K562 (cell line): ENCODE data around the gene NOD2. TPM values are rescaled to one million over a fixed set of nuclear protein-coding genes. Genes with fewer than 3 reads are reported as not detected.

ENCODE experiments used
- FIP1L1 ChIP-seq: fragments of 200-400 bp; formaldehyde crosslinking; IDR thresholded peaks from 2 replicates; pipeline ENCODE4 v1.6.1; 2018; ENCODE audit warnings: mild to moderate bottlenecking, low read depth, low read length; ENCODE audit not compliant: poor library complexity, severe bottlenecking
- HDAC3 ChIP-seq: fragments of 450-650 bp; IDR thresholded peaks from 2 replicates; pipeline ENCODE4 v1.6.1; 2018; ENCODE audit warnings: borderline replicate concordance, mild to moderate bottlenecking, moderate library complexity; ENCODE audit not compliant: partially characterized antibody
- HNRNPUL1 ChIP-seq: fragments of 200-400 bp; formaldehyde crosslinking; IDR thresholded peaks from 2 replicates; pipeline ENCODE4 v1.6.1; 2017; ENCODE audit warnings: low read length
- NELFE ChIP-seq: IDR thresholded peaks from 2 replicates; pipeline ENCODE4 v1.6.1; 2011; ENCODE audit warnings: mild to moderate bottlenecking; ENCODE audit not compliant: insufficient read depth, insufficient read length
- POLR2A ChIP-seq: fragments of 450-650 bp; conservative IDR thresholded peaks from 2 replicates; pipeline ENCODE4 v1.6.1; 2016
- TGIF2 ChIP-seq: sonication (generic); formaldehyde crosslinking; IDR thresholded peaks from 2 replicates; pipeline ENCODE4 v1.8.1; 2022; ENCODE audit warnings: mild to moderate bottlenecking, missing genetic modification reagents, moderate library complexity
- polyA plus RNA-seq, 8 experiments: library from polyadenylated mRNA; depleted of rRNA in 4 of 8; stranded (reverse) in 5 of 8; unstranded in 3 of 8; fragments of >200 nt; fragmentation: Nextera tagmentation in 2 of 8; fragmentation: Illumina TruSeq in 1 of 8; extraction: Ambion mirVana in 2 of 8; extraction: Trizol in 1 of 8; gene quantifications; 2 replicates each; pipeline versions ENCODE4 v1.2.1 to v1.2.3, GENCODE V29; 2011 to 2014; ENCODE audit warnings: inconsistent platforms in 1 of 8, missing spikeins in 1 of 8
- total RNA-seq, 7 experiments: library from RNA; depleted of rRNA in 6 of 7; stranded (reverse); fragments of >200 nt in 6 of 7; fragmentation: Illumina TruSeq in 2 of 7; extraction: Trizol in 2 of 7; gene quantifications; 2 replicates each; pipeline versions ENCODE4 v1.2.1 to v1.2.3, GENCODE V29; 2011 to 2021; ENCODE audit warnings: low replicate concordance in 1 of 7
- TF ChIP-seq, protein P1 (sequence below): fragments of 200-600 bp; sonication (generic); IDR thresholded peaks from one replicate; pipeline ENCODE4 v1.6.1; 2012; ENCODE audit warnings: mild to moderate bottlenecking, low read depth, low read length, inconsistent platforms
- TF ChIP-seq, protein P2 (sequence below): sonication (generic); formaldehyde crosslinking; IDR thresholded peaks from 2 replicates; pipeline ENCODE4 v1.5.0; 2020; ENCODE audit warnings: missing genetic modification reagents
- TF ChIP-seq, protein P3 (sequence below), 2 experiments: fragments of 450-650 bp in 1 of 2; sonication (generic) in 1 of 2; formaldehyde crosslinking in 1 of 2; IDR thresholded peaks in 1 of 2; conservative IDR thresholded peaks in 1 of 2; 2 replicates each; pipeline versions ENCODE4 v1.6.1 to v1.8.1; 2016 to 2023; ENCODE audit warnings: mild to moderate bottlenecking in 2 of 2, moderate library complexity in 2 of 2, inconsistent platforms in 1 of 2, missing genetic modification reagents in 1 of 2
- TF ChIP-seq, protein P4 (sequence below): fragments of 250-450 bp; sonication (Bioruptor Pico); IDR thresholded peaks from 2 replicates; pipeline ENCODE4 v1.8.0; 2021; ENCODE audit warnings: moderate library complexity, mild to moderate bottlenecking, inconsistent platforms
- TF ChIP-seq, protein P5 (sequence below): fragments of 250-450 bp; sonication (Bioruptor Pico); IDR thresholded peaks from 2 replicates; pipeline ENCODE4 v1.6.1; 2021; ENCODE audit warnings: mild to moderate bottlenecking

The NOD2 gene
- total and polyA plus RNA-seq, 9 of the 15 experiments (the other 6 are each of a cell fraction or from before 2014, with no cell fraction given): 0.04 TPM; not detected in 8

DNA sequence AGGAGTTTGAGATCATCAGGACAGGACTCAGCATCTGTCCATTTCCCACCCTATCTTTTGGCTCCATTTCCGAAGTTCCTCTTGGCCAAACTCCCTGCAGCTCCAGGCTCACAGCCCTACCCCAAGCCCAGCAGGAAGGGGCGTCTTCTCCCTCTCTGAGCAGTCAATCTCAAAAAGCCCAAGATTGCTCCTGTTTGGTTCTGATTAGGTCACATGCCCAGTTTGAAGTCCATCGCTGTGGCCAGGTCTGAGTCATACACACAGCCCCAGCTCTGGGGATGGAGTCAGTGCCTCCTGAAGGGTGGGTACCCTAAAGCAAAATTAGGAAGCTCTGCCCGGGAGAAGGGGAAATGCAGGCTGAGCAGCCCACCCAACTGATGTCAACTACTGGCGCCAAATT lies 36.2 kb upstream of the NOD2 start (continued):
- TF ChIP-seq, protein P1, sequence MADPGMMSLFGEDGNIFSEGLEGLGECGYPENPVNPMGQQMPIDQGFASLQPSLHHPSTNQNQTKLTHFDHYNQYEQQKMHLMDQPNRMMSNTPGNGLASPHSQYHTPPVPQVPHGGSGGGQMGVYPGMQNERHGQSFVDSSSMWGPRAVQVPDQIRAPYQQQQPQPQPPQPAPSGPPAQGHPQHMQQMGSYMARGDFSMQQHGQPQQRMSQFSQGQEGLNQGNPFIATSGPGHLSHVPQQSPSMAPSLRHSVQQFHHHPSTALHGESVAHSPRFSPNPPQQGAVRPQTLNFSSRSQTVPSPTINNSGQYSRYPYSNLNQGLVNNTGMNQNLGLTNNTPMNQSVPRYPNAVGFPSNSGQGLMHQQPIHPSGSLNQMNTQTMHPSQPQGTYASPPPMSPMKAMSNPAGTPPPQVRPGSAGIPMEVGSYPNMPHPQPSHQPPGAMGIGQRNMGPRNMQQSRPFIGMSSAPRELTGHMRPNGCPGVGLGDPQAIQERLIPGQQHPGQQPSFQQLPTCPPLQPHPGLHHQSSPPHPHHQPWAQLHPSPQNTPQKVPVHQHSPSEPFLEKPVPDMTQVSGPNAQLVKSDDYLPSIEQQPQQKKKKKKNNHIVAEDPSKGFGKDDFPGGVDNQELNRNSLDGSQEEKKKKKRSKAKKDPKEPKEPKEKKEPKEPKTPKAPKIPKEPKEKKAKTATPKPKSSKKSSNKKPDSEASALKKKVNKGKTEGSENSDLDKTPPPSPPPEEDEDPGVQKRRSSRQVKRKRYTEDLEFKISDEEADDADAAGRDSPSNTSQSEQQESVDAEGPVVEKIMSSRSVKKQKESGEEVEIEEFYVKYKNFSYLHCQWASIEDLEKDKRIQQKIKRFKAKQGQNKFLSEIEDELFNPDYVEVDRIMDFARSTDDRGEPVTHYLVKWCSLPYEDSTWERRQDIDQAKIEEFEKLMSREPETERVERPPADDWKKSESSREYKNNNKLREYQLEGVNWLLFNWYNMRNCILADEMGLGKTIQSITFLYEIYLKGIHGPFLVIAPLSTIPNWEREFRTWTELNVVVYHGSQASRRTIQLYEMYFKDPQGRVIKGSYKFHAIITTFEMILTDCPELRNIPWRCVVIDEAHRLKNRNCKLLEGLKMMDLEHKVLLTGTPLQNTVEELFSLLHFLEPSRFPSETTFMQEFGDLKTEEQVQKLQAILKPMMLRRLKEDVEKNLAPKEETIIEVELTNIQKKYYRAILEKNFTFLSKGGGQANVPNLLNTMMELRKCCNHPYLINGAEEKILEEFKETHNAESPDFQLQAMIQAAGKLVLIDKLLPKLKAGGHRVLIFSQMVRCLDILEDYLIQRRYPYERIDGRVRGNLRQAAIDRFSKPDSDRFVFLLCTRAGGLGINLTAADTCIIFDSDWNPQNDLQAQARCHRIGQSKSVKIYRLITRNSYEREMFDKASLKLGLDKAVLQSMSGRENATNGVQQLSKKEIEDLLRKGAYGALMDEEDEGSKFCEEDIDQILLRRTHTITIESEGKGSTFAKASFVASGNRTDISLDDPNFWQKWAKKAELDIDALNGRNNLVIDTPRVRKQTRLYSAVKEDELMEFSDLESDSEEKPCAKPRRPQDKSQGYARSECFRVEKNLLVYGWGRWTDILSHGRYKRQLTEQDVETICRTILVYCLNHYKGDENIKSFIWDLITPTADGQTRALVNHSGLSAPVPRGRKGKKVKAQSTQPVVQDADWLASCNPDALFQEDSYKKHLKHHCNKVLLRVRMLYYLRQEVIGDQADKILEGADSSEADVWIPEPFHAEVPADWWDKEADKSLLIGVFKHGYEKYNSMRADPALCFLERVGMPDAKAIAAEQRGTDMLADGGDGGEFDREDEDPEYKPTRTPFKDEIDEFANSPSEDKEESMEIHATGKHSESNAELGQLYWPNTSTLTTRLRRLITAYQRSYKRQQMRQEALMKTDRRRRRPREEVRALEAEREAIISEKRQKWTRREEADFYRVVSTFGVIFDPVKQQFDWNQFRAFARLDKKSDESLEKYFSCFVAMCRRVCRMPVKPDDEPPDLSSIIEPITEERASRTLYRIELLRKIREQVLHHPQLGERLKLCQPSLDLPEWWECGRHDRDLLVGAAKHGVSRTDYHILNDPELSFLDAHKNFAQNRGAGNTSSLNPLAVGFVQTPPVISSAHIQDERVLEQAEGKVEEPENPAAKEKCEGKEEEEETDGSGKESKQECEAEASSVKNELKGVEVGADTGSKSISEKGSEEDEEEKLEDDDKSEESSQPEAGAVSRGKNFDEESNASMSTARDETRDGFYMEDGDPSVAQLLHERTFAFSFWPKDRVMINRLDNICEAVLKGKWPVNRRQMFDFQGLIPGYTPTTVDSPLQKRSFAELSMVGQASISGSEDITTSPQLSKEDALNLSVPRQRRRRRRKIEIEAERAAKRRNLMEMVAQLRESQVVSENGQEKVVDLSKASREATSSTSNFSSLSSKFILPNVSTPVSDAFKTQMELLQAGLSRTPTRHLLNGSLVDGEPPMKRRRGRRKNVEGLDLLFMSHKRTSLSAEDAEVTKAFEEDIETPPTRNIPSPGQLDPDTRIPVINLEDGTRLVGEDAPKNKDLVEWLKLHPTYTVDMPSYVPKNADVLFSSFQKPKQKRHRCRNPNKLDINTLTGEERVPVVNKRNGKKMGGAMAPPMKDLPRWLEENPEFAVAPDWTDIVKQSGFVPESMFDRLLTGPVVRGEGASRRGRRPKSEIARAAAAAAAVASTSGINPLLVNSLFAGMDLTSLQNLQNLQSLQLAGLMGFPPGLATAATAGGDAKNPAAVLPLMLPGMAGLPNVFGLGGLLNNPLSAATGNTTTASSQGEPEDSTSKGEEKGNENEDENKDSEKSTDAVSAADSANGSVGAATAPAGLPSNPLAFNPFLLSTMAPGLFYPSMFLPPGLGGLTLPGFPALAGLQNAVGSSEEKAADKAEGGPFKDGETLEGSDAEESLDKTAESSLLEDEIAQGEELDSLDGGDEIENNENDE: no peak
- TF ChIP-seq HNRNPUL1 (no peak), TGIF2 (CRISPR knock-in tag) (no peak), NELFE (no peak), FIP1L1 (no peak), HDAC3 (no peak), POLR2A (no peak)
- TF ChIP-seq, protein P2, sequence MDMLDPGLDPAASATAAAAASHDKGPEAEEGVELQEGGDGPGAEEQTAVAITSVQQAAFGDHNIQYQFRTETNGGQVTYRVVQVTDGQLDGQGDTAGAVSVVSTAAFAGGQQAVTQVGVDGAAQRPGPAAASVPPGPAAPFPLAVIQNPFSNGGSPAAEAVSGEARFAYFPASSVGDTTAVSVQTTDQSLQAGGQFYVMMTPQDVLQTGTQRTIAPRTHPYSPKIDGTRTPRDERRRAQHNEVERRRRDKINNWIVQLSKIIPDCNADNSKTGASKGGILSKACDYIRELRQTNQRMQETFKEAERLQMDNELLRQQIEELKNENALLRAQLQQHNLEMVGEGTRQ (CRISPR knock-in tag): peak; percentile 62
- TF ChIP-seq, protein P3, sequence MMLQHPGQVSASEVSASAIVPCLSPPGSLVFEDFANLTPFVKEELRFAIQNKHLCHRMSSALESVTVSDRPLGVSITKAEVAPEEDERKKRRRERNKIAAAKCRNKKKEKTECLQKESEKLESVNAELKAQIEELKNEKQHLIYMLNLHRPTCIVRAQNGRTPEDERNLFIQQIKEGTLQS (IDR thresholded peaks at IDR 0.05): peak; percentile 39; the same call in 1 of the 2 replicates
- TF ChIP-seq, protein P3 (CRISPR knock-in tag; conservative IDR thresholded peaks at IDR 0.05): no peak
- TF ChIP-seq, protein P4, sequence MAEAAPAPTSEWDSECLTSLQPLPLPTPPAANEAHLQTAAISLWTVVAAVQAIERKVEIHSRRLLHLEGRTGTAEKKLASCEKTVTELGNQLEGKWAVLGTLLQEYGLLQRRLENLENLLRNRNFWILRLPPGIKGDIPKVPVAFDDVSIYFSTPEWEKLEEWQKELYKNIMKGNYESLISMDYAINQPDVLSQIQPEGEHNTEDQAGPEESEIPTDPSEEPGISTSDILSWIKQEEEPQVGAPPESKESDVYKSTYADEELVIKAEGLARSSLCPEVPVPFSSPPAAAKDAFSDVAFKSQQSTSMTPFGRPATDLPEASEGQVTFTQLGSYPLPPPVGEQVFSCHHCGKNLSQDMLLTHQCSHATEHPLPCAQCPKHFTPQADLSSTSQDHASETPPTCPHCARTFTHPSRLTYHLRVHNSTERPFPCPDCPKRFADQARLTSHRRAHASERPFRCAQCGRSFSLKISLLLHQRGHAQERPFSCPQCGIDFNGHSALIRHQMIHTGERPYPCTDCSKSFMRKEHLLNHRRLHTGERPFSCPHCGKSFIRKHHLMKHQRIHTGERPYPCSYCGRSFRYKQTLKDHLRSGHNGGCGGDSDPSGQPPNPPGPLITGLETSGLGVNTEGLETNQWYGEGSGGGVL (CRISPR knock-in tag): no peak
- TF ChIP-seq, protein P5, sequence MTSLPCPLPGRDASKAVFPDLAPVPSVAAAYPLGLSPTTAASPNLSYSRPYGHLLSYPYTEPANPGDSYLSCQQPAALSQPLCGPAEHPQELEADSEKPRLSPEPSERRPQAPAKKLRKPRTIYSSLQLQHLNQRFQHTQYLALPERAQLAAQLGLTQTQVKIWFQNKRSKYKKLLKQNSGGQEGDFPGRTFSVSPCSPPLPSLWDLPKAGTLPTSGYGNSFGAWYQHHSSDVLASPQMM (CRISPR knock-in tag): no peak
